ENCODE results near the gene SUFU.
A peak's percentile ranks its signal among the peaks of the same experiment; 100 is the strongest.

Gene SUFU

DNA sequence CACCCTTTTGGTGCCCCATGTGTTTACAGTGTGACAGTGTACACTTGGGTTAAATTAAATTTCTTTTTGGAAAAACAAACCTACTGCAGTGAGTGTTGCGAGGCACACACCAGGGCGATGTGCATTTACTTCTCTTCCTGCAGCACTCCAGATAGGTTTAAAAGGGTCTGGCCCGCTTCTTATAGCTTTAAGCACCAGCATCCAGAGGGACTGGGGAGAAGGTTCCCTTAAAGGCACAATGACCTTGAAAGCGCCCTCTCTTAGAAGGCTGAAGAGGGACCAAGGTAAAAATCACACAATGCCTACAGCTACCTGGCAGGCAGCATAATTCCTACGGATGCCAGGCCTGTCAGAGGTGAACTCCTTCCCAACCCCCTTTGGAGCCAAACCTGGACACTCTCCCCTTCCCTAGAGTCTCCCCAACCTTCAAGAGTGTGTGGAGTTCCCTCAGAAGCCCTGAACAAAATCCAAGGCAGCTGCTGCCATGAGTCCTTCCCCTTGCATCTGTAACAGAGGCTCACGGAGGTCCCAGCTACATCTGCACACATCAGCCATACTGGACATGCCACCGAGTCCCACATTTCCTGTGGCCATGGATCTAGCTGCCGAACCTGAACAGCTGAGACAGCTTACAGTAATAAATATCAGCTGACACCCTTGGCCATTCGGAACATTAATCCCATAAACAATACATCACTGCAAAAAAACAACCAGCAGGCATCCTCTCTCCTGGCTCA, 173.7 kb downstream of the SUFU start:
- no peak overlapping the region for H3K4me3 ChIP-seq (replicated peaks in 1 of 2; ENCODE audit: low read depth in 2 of 2, low read length in 2 of 2)
- TF ChIP-seq, protein P1, sequence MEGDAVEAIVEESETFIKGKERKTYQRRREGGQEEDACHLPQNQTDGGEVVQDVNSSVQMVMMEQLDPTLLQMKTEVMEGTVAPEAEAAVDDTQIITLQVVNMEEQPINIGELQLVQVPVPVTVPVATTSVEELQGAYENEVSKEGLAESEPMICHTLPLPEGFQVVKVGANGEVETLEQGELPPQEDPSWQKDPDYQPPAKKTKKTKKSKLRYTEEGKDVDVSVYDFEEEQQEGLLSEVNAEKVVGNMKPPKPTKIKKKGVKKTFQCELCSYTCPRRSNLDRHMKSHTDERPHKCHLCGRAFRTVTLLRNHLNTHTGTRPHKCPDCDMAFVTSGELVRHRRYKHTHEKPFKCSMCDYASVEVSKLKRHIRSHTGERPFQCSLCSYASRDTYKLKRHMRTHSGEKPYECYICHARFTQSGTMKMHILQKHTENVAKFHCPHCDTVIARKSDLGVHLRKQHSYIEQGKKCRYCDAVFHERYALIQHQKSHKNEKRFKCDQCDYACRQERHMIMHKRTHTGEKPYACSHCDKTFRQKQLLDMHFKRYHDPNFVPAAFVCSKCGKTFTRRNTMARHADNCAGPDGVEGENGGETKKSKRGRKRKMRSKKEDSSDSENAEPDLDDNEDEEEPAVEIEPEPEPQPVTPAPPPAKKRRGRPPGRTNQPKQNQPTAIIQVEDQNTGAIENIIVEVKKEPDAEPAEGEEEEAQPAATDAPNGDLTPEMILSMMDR (IDR thresholded peaks at IDR 0.05; ENCODE audit: low read depth, low read length), result no peak
- no peak for DNase-seq (ENCODE audit: low read depth in 2 of 2)

DNA sequence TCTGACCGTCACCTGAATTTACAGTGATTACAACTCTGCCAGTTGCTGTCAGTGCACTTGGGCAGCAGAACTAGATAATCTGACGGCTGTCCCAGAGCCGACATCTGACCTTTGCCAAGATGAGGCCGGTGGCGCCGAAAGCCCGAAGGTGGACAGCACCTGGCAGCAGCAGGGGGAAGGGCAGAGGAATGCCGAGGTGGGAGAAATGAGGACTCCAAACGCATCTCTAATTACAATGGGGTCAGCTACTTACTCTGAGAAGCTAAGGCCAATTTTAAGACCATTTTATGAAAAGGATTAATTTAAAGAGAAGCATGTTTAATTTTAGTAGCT, 174.3 kb downstream of the SUFU start:
- no peak for DNase-seq (ENCODE audit: low read depth in 2 of 2)
- TF ChIP-seq, protein P1 (IDR thresholded peaks at IDR 0.05; ENCODE audit: low read depth, low read length), result no peak

DNA sequence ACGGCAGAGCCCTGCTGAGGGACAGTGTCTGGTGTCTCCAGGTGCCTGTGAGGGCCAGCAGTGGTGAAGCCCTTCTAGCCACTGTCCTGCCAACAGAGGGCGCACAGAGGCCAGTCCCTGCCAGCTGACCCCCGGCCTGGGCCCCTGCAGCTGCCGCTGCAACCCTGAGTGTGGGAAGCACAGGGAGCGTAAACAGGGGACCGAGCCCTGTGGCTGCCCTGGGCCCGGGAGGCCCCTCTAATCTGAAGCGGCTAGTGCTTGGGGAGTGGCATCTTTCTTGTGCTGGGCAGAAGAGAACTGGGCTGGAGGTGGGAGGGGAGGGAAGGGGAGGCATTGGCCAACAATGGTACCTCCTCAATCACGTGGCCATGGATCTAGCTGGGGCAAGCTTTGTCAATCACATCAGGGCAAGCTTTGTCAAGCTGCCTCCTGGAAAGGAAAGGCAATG, 175.1 kb downstream of the SUFU start:
- TF ChIP-seq, protein P1 (IDR thresholded peaks at IDR 0.05; ENCODE audit: low read depth, low read length), result peak; percentile 85
- no peak overlapping the region for H3K4me3 ChIP-seq (replicated peaks in 1 of 2; ENCODE audit: low read depth in 2 of 2, low read length in 2 of 2)
- DNase-seq (ENCODE audit: low read depth in 2 of 2), result peak; percentile 59 to 70

More for the DNA sequence above, 174.3 kb downstream of the SUFU start:
- no peak overlapping the region for H3K4me3 ChIP-seq (replicated peaks in 1 of 2; ENCODE audit: low read depth in 2 of 2, low read length in 2 of 2)

DNA sequence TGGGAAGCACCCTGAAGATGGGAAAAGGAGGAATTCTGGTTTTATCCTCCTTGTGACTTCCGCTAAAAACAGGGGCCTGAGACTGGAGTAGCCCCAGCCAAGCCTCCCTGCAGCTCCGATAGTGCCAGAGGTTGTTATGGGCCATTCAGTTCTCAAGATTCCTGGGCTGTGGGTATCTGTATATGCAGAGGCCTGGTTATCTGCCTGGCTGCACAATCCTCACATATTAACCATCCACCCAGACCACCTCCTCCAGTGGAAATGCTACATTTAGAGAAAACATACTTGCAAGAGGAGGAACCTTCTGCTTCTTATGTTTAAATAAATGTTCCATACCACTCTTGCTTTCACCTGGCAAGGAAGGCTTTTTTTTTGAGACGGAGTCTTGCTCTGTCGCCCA, 175.8 kb downstream of the SUFU start:
- no peak for DNase-seq (ENCODE audit: low read depth in 2 of 2)
- TF ChIP-seq, protein P1 (IDR thresholded peaks at IDR 0.05; ENCODE audit: low read depth, low read length), result no peak

DNA sequence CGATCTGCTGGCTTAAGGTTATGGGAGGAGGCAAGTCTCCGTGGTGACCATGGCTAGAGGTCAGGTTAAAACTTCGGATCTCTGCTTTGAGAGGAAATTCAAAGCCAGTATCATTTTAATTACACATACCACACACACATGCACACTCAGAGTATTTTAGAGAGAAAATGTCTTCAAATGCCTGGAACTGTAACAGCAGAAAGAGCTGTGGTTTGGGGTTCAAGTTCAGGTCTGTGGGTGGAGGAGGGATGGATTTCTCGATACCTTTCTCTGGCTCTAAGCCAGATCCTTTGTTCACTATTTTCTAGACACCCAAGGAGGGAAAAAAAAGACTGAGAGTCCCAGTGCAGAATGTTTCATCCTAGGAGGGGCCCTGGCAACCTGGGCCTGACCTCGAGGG, 177.9 kb downstream of the SUFU start:
- TF ChIP-seq, protein P1 (IDR thresholded peaks at IDR 0.05; ENCODE audit: low read depth, low read length), result no peak
- no peak for DNase-seq (ENCODE audit: low read depth in 2 of 2)
- no peak overlapping the region for H3K4me3 ChIP-seq (replicated peaks in 1 of 2; ENCODE audit: low read depth in 2 of 2, low read length in 2 of 2)

More for the DNA sequence above, 175.8 kb downstream of the SUFU start:
- H3K4me3 ChIP-seq (replicated peaks in 1 of 2; ENCODE audit: low read depth in 2 of 2, low read length in 2 of 2), result no peak overlapping the region

DNA sequence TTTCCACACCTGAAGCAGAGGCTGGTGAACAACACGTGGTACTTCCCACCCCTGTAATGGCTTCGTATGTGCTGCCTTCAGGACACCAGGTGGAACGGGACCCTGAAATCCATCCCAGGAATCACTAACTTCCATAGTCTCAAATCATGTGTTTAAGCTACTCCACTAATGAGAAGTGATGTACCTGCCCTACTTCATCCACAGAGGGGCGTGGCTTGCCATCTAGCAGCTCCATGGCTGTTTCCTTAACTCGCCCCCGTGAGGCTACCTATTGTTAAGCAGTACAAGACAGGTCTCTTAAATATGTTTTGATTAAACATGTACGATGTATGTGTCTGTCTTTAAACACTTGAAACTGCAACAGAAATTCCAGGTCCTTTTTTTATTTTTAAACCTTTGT, 178.6 kb downstream of the SUFU start:
- H3K4me3 ChIP-seq (replicated peaks in 1 of 2; ENCODE audit: low read depth in 2 of 2, low read length in 2 of 2), result no peak overlapping the region
- TF ChIP-seq, protein P1 (IDR thresholded peaks at IDR 0.05; ENCODE audit: low read depth, low read length), result no peak
- no peak for DNase-seq (ENCODE audit: low read depth in 2 of 2)

DNA sequence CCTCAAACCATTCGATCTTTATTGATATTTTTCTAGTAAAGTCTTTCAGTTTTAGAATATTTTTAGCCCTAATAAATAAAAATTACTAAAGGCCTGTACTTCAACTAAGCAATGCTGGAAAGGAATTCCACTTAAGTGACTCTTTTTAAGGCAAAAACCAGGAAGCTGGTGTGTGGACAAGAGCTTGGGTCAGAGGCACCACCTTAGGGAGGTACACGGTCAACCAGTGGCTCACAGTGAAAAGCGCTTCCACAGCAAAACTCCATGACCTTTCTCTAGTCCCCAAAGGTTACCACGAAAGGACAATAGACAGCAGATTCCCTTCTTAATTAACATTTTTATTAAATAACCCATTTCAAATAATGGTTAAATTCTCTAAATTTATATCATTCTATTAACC, 179.2 kb downstream of the SUFU start:
- no peak overlapping the region for H3K4me3 ChIP-seq (replicated peaks in 1 of 2; ENCODE audit: low read depth in 2 of 2, low read length in 2 of 2)
- DNase-seq (ENCODE audit: low read depth in 2 of 2), result no peak
- TF ChIP-seq, protein P1 (IDR thresholded peaks at IDR 0.05; ENCODE audit: low read depth, low read length), result no peak
